K562 treated with DMSO at 1 percent for 48 hours (cell line): Measurements from ENCODE around the gene C4orf54. TPM values are rescaled to one million over a fixed set of nuclear protein-coding genes. Genes with fewer than 3 reads are reported as not detected.

ENCODE experiments used
- total RNA-seq: library from RNA; unstranded; fragments of 300-600 nt; gene quantifications from 2 replicates; pipeline ENCODE4 v1.2.3, GENCODE V29; 2022; ENCODE audit warnings: low replicate concordance; ENCODE audit errors: extremely low read depth

The C4orf54 gene
- not detected in 2 replicates for total RNA-seq

DNA sequence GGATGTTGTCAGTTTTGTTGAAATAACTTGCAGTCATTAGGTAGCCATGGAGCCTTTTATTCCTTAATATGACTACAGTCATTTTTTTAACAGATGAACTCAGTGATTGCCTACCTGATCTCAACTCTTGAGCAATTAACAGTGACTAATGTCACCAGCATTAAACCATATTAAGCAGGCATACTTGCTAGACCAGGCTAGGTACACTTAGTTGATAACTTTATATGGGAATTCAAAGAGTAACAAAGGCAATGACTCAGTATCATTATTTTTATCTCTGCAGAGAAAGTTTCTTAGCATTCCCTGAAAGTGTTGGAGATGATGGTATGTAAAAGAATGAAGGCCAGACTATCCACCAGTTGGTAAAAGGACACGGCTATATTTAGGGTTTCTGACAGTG lies at the start of gene C4orf54:
Gene C4orf54, minus strand, starts transcription at position 31 of the 400 bp plus-strand sequence. CDS start 3,180 bp downstream, outside the sequence.

Other genes starting within 250 kb of the C4orf54 start
- gene ADH7, start 222.5 kb downstream of the C4orf54 start, total RNA-seq, result not detected in 2 replicates
- gene C4orf17, start 146.8 kb downstream of the C4orf54 start, total RNA-seq, result not detected in 2 replicates
- gene TRMT10A, start 93.8 kb downstream of the C4orf54 start, total RNA-seq, result not detected in 2 replicates
- gene MTTP, start 83.0 kb downstream of the C4orf54 start, total RNA-seq, result not detected in 2 replicates
- not detected in 2 replicates for gene DAPP1, start 159.0 kb upstream of the C4orf54 start, total RNA-seq
- gene LAMTOR3, start 236.6 kb upstream of the C4orf54 start, total RNA-seq, result not detected in 2 replicates